Endothelial cell of umbilical vein (primary cell): Measurements from ENCODE around the gene P2RY1. TPM values are rescaled to one million over a fixed set of nuclear protein-coding genes. Genes with fewer than 3 reads are reported as not detected.

Experiments
- BruUV-seq: library from RNA; stranded (reverse); fragments of 400-500 nt; replicated peaks from 2 replicates; lab custom pipeline; 2021; lab: Mats Ljungman, UMichigan
- CTCF ChIA-PET: fragments of 300-600, 350-600 bp; sonication (Branson Sonifier 250); formaldehyde crosslinking; loops from one replicate; lab custom pipeline; 2021; ENCODE audit warnings: antibody characterized with exemption, inconsistent platforms; lab: Charles Lee
- POLR2A ChIA-PET: fragments of 300-600, 350-600 bp; sonication (Branson Sonifier 250); formaldehyde crosslinking; loops from one replicate; lab custom pipeline; 2021; ENCODE audit warnings: antibody characterized with exemption, inconsistent platforms; lab: Charles Lee
- DNase-seq: peaks from one replicate; pipeline ENCODE4 v3.0.0-alpha.2; 2011; ENCODE audit warnings: low read depth, low spot score
- FAIRE-seq: peaks from 2 replicates; lab custom pipeline; 2011; peaks lifted over from hg19 to GRCh38; lab: Jason Lieb, UNC
- H2AFZ ChIP-seq: 2 replicates; pipeline ENCODE4 v1.6.0; 2012; ENCODE audit warnings: low read depth, low read length, control low read depth, inconsistent platforms
- H3K27ac ChIP-seq: 2 replicates; pipeline ENCODE4 v1.5.1; 2011; ENCODE audit warnings: low read depth, mild to moderate bottlenecking, control low read depth, low read length, moderate library complexity; ENCODE audit not compliant: insufficient read depth
- H3K27me3 ChIP-seq, 2 experiments: 2 replicates each; pipeline versions ENCODE4 v1.6.0 to v1.6.1; 2011; ENCODE audit warnings: low read length in 2 of 2, mixed read lengths in 1 of 2; ENCODE audit not compliant: control insufficient read depth in 2 of 2, insufficient read depth in 2 of 2
- H3K36me3 ChIP-seq, 2 experiments: 2 replicates in 1 of 2; 3 replicates in 1 of 2; pipeline ENCODE4 v1.5.1; 2011; ENCODE audit warnings: low read length in 2 of 2, mild to moderate bottlenecking in 1 of 2, moderate library complexity in 1 of 2; ENCODE audit not compliant: control insufficient read depth in 2 of 2, insufficient read depth in 2 of 2; ENCODE audit errors: extremely low read depth in 1 of 2
- H3K4me1 ChIP-seq: 3 replicates; pipeline ENCODE4 v1.5.1; 2011; ENCODE audit warnings: mild to moderate bottlenecking, low read length; ENCODE audit not compliant: control insufficient read depth, insufficient read depth; ENCODE audit errors: extremely low read depth
- H3K4me2 ChIP-seq: 2 replicates; pipeline ENCODE4 v1.6.1; 2011; ENCODE audit warnings: low read length, control low read depth, mixed read lengths; ENCODE audit not compliant: insufficient read depth
- H3K4me3 ChIP-seq, 3 experiments: fragments of 200-600 bp in 1 of 3; sonication (generic), shearing (Covaris generic) in 1 of 3; replicated peaks in 1 of 3; 2 replicates each; pipeline ENCODE4 v1.5.1; 2011 to 2016; ENCODE audit warnings: control low read depth in 3 of 3, low read length in 3 of 3, mild to moderate bottlenecking in 2 of 3, inconsistent platforms in 1 of 3, low read depth in 1 of 3, moderate library complexity in 1 of 3; ENCODE audit not compliant: insufficient read depth in 1 of 3
- H3K79me2 ChIP-seq: 2 replicates; pipeline ENCODE4 v1.6.0; 2012; ENCODE audit warnings: low read length, inconsistent platforms; ENCODE audit not compliant: control insufficient read depth, insufficient read depth
- H3K9ac ChIP-seq: replicated peaks from 2 replicates; pipeline ENCODE3; 2011; ENCODE audit warnings: low read length, control low read depth; ENCODE audit not compliant: insufficient read depth; ENCODE audit errors: extremely low read depth
- H3K9me1 ChIP-seq: replicated peaks from 3 replicates; pipeline ENCODE4 v1.6.0; 2011; ENCODE audit warnings: mild to moderate bottlenecking, low read length; ENCODE audit not compliant: control insufficient read depth, insufficient read depth; ENCODE audit errors: extremely low read depth
- H3K9me3 ChIP-seq: replicated peaks from 2 replicates; pipeline ENCODE4 v1.5.1; 2012; ENCODE audit warnings: low read length, inconsistent platforms; ENCODE audit not compliant: control insufficient read depth, insufficient read depth
- H4K20me1 ChIP-seq: replicated peaks from 2 replicates; pipeline ENCODE3; 2011; ENCODE audit warnings: mild to moderate bottlenecking, low read length; ENCODE audit not compliant: control insufficient read depth, insufficient read depth; ENCODE audit errors: extremely low read depth
- EZH2 ChIP-seq: IDR thresholded peaks from 2 replicates; pipeline ENCODE4 v1.6.1; 2012; ENCODE audit warnings: borderline replicate concordance, low read depth, mild to moderate bottlenecking, moderate library complexity, low read length, inconsistent platforms; ENCODE audit not compliant: severe bottlenecking
- FOS ChIP-seq: IDR thresholded peaks from 2 replicates; pipeline ENCODE4 v1.6.1; 2011; ENCODE audit warnings: mild to moderate bottlenecking, low read length, moderate library complexity, borderline replicate concordance; ENCODE audit not compliant: insufficient read depth
- GATA2 ChIP-seq: IDR thresholded peaks from 2 replicates; pipeline ENCODE4 v1.7.0; 2011; ENCODE audit warnings: low read depth, mild to moderate bottlenecking, moderate library complexity, mixed read lengths, low read length; ENCODE audit not compliant: insufficient read length, insufficient read depth
- JUN ChIP-seq: IDR thresholded peaks from 2 replicates; pipeline ENCODE4 v1.6.1; 2011; ENCODE audit warnings: borderline replicate concordance, low read depth; ENCODE audit not compliant: insufficient read length, insufficient read depth
- MAX ChIP-seq: IDR thresholded peaks from 2 replicates; pipeline ENCODE4 v1.6.1; 2011; ENCODE audit not compliant: insufficient read depth, insufficient read length
- MYC ChIP-seq: IDR thresholded peaks from one replicate; pipeline ENCODE4 v1.6.1; 2011; ENCODE audit warnings: mild to moderate bottlenecking, low read depth, low read length
- POLR2A ChIP-seq: IDR thresholded peaks from 2 replicates; pipeline ENCODE4 v1.6.1; 2012; ENCODE audit warnings: low read depth, mild to moderate bottlenecking, control low read depth, low read length
- POLR2AphosphoS5 ChIP-seq: IDR thresholded peaks from 2 replicates; pipeline ENCODE4 v1.6.1; 2012; ENCODE audit warnings: low read depth, mild to moderate bottlenecking, control low read depth, low read length, moderate library complexity; ENCODE audit not compliant: insufficient read depth
- dilution Hi-C: fragments of 300-500 bp; cut with MboI; formaldehyde crosslinking; loops from one replicate; pipeline ENCODE4 v1.15.0; 2019; ENCODE audit warnings: low sequenced_read_pairs; ENCODE audit not compliant: extremely low pct_ligation_motif_present
- intact Hi-C: fragments of 100-400 bp; cut with micrococcal nuclease; formaldehyde crosslinking; loops from one replicate; pipeline ENCODE4 v1.10.0; 2022
- polyA plus RNA-seq, 4 experiments: library from polyadenylated mRNA; depleted of rRNA in 3 of 4; stranded (reverse) in 3 of 4; unstranded in 1 of 4; fragments of >200 nt; gene quantifications; 2 replicates each; pipeline versions ENCODE4 v1.2.1 to v1.2.3, GENCODE V29; 2011 to 2012; ENCODE audit warnings: missing spikeins in 1 of 4
- total RNA-seq: library from RNA; stranded (reverse); gene quantifications from 2 replicates; pipeline ENCODE4 v1.2.3, GENCODE V29; 2021
- TF ChIP-seq, protein P1 (sequence below), 2 donors: IDR thresholded peaks; 1 replicate in 1 of 2; 2 replicates in 1 of 2; pipeline ENCODE4 v1.5.1; 2011; ENCODE audit warnings: low read length in 2 of 2, mild to moderate bottlenecking in 2 of 2, moderate library complexity in 2 of 2, control low read depth in 1 of 2, inconsistent platforms in 1 of 2, low read depth in 1 of 2; ENCODE audit not compliant: insufficient read depth in 1 of 2; ENCODE audit errors: extremely low read depth in 1 of 2

P2RY1 gene
- total and polyA plus RNA-seq, 2 donors (not counting 3 experiments of a cell fraction or from before 2014, with no cell fraction given) = 0.81 to 1.7 TPM

GRCh38 chr3:152823173-152823572, 11.8 kb upstream of the P2RY1 start:
- Histone ChIP-seq H3K79me2 (no peaks in the 10 kb centered on the region), H3K27ac (no peak overlapping the region), H3K9me3 (no peaks in the 10 kb centered on the region), H3K27me3 (peaks cover 0 to 2% of the 10 kb centered on the region in 2 experiments), H3K9ac (no peak overlapping the region), H3K4me1 (no peaks in the 10 kb centered on the region), H4K20me1 (no peaks in the 10 kb centered on the region), H3K36me3 (no peaks in the 10 kb centered on the region), H3K4me3 (no peak overlapping the region), H3K4me2 (no peak overlapping the region), H2AFZ (no peak overlapping the region), H3K9me1 (no peaks in the 10 kb centered on the region)
- TF ChIP-seq MAX (no peak), EZH2 (no peak), FOS (no peak), GATA2 (no peak), POLR2AphosphoS5 (no peak), MYC (no peak), JUN (no peak), POLR2A (no peak)
- TF ChIP-seq, protein P1, sequence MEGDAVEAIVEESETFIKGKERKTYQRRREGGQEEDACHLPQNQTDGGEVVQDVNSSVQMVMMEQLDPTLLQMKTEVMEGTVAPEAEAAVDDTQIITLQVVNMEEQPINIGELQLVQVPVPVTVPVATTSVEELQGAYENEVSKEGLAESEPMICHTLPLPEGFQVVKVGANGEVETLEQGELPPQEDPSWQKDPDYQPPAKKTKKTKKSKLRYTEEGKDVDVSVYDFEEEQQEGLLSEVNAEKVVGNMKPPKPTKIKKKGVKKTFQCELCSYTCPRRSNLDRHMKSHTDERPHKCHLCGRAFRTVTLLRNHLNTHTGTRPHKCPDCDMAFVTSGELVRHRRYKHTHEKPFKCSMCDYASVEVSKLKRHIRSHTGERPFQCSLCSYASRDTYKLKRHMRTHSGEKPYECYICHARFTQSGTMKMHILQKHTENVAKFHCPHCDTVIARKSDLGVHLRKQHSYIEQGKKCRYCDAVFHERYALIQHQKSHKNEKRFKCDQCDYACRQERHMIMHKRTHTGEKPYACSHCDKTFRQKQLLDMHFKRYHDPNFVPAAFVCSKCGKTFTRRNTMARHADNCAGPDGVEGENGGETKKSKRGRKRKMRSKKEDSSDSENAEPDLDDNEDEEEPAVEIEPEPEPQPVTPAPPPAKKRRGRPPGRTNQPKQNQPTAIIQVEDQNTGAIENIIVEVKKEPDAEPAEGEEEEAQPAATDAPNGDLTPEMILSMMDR (IDR thresholded peaks at IDR 0.05; ENCODE audit: extremely low read depth in 1 of 2, insufficient read depth in 1 of 2, low read depth in 1 of 2, low read length in 2 of 2) = no peak
- intact Hi-C loops (no loop called here), dilution Hi-C loops (no loop called here)
- no peak for FAIRE-seq
- DNase-seq = no peak
- ChIA-PET CTCF (no interaction called here), POLR2A (no interaction called here)
- no TSS peak for BruUV-seq
